EL (cell line): ENCODE results near the gene NRBF2.

Experiments used
- DNase-seq: peaks from one replicate; pipeline ENCODE4 v3.0.0-alpha.2; 2016

NRBF2 gene

GRCh38 chr10:63165249-63165648 is 32.1 kb downstream of the NRBF2 start:
- no peak for DNase-seq

GRCh38 chr10:63166742-63167258 is 33.7 kb downstream of the NRBF2 start:
- peak; percentile 73 for DNase-seq

GRCh38 chr10:63168821-63169462 is 35.8 kb downstream of the NRBF2 start:
- DNase-seq, result no peak

- no peak for DNase-seq
Observed at GRCh38 chr10:63169624-63170023, 36.5 kb downstream of the NRBF2 start.

GRCh38 chr10:63171255-63171855 is 38.2 kb downstream of the NRBF2 start:
- no peak for DNase-seq

- no peak for DNase-seq
Observed at GRCh38 chr10:63171926-63172325, 38.8 kb downstream of the NRBF2 start.

- DNase-seq, result no peak
Observed at GRCh38 chr10:63173468-63174232, 40.5 kb downstream of the NRBF2 start.

GRCh38 chr10:63175534-63175933 is 42.4 kb downstream of the NRBF2 start:
- no peak for DNase-seq

GRCh38 chr10:63192826-63193225 is 59.7 kb downstream of the NRBF2 start:
- no peak for DNase-seq

GRCh38 chr10:63197344-63198092 is 64.4 kb downstream of the NRBF2 start:
- peak; percentile 42 for DNase-seq

- no peak for DNase-seq
Observed at GRCh38 chr10:63199716-63200115, 66.6 kb downstream of the NRBF2 start.

- no peak for DNase-seq
Observed at GRCh38 chr10:63200431-63200830, 67.3 kb downstream of the NRBF2 start.

- no peak for DNase-seq
Observed at GRCh38 chr10:63201118-63201517, 68.0 kb downstream of the NRBF2 start.
